Glomerular visceral epithelial cell (primary cell): ENCODE data around the gene TMEM202.
"Not testable (repeated sequence)": the region's sequence is repeated elsewhere in the genome, so short reads cannot be mapped to it uniquely, and the experiment has no call there.

Experiments
- DNase-seq: peaks from one replicate; pipeline ENCODE4 v3.0.0-alpha.2; 2016; ENCODE audit errors: extremely low spot score

The TMEM202 gene, protein sequence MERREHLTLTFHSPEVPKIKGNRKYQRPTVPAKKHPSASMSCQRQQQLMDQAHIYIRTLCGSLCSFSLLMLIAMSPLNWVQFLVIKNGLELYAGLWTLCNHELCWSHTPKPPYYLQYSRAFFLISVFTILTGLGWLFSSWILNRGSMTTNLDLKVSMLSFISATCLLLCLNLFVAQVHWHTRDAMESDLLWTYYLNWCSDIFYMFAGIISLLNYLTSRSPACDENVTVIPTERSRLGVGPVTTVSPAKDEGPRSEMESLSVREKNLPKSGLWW

DNA sequence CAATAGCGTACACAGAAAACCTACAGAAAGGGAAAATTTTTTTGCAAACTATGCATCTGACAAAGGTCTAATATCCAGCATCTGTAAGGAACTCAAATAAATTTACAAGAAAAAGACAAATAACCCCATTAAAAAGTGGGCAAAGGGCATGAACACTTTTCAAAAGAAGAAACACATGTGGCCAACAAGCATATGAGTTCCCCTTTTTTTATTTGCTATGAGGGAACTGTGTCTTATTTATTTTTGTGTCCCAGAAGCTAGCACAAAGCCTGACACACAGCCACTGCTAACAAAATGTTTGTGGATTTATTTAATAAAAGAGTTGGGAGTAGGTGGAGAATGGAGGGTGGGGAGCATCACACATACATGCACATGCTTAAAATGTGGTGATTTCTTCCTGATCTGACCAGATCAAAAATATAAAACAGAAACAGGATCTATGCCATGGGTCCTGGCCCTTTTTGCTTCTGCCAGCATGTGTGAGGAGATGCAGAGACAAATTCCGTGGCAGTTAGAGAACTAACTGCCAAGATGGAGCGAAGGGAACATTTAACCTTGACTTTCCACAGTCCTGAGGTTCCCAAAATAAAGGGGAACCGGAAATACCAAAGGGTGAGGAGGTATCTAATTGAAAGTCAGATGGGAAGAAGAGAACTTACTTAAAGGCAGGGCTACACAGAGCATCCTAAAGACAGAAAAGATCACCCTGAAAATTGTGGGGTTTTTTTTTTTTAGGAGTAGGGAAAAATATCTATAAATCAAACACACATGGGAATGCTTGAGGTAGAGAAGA lies at the start of gene TMEM202:
Gene TMEM202, plus strand, starts transcription at position 510 of the 793 bp plus-strand sequence. Its CDS starts 22 bp downstream, at position 532.
- DNase-seq, result no peak

DNA sequence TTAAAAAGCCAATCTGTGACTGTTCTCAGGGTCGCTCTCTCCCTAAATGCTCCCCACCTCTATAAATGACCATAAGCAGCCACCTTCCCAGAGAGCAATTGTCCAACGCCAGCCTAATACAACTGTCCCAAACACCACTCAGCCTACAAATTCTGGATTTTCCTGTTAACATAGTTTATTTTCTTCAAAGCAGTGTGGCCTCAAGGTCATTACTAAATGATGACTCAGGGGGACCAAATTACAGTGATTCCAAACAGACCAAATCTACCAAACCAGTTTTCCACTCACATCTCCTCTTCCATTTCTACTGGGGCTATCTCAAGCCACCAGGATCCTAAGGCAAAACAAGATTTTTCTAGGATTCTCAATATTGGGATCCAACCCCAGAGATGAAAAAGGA lies 44.8 kb upstream of the TMEM202 start:
- no peak for DNase-seq

DNA sequence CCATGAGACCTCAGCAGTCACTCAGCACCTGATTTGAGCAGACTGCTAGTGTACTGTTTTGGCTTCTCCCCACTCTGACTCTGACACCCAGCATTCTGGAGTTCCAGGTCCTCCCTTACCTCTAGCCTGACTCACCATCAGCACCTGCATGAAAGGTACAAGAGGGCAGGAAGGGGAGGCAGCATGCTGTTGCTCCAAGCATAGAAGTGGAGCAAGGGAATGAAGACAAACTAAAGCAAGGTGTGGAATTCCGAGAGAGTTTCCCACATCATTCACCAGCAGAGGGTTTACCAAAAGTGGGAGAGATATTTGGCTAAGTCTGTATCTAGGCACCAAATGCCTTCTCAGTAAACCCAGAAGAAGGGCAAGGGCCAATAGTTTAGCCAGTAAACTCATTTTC lies 43.6 kb upstream of the TMEM202 start:
- no peak for DNase-seq

DNA sequence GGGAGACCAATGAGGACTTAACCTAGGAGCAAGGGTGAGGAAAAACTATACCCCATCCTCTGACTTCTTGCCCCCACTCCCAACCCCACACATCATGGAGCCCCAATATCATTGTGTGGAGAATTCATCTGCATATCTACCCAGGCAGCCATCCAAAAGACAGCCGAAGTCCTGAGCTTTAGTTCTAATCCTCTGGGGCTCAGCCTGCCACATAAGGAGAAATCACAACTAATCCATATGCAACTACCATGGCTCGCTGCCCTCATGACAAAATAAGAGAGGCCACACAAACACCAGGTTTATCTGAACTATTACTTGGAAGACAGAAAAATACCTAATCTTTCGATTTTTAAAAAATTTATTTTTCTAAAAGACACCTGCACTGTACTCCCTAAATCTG lies 40.0 kb upstream of the TMEM202 start:
- DNase-seq, result no peak

DNA sequence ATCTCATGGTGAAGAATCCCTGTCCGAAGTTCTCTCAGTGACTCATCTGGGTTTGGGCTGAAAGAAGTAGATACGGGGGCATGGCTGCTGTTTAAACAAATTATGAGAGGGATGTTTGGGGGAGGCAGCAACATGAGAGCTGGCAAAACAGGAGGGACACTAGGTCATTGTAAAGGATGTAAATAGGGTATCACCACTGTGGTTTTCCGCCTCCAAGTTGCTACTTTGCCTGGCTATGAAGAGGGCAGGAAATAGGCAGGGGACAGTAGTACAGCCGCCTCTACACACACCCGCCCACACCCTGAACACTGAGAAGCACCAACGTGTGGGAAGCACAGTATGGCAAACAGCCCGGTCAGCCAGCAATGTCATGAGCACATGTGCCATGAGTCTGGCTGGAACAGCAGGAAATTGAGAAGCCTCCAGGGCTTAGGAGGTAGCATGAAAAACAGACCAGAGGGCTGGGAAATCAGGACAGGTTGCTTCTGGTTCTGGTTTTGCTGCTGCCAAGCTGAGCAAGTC lies 39.4 kb upstream of the TMEM202 start:
- DNase-seq, result peak; percentile 7

DNA sequence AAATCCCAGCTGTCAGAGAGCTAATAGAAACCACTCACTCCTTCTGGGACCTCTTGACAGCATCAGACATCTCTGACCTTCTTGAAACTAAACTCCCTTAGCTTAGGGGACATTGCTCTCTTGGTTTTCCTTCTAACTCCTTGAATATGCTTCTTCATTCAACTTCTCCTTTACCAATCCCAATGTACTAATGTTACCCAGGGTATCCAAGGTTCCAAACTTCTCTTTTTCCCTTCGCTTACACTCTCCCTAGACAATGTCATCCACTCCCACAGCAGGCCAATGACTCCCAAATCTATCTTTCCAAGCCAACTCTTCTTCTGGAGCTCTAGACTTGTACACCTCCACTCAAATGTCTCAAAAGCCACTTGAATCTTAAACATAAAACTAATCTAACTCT lies 36.9 kb upstream of the TMEM202 start:
- DNase-seq, result no peak

DNA sequence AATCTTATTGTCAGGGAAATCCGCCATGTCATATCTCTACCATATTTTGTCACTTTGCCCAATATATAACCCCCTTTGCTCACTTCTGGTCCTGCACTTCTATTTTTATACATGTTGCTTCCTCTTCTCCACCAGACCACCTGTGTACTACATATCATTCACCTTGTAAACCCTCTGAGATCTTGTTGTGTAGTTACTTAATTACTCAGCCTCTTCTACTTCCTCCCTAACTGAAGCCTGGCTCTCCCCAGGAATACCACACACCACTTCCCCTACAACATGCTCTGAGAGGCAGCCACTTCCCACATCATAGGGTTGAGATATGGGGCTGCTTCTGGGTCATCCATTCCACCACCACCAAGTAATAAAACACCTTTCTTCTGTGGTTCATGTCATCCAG lies 32.3 kb upstream of the TMEM202 start:
- no peak for DNase-seq

DNA sequence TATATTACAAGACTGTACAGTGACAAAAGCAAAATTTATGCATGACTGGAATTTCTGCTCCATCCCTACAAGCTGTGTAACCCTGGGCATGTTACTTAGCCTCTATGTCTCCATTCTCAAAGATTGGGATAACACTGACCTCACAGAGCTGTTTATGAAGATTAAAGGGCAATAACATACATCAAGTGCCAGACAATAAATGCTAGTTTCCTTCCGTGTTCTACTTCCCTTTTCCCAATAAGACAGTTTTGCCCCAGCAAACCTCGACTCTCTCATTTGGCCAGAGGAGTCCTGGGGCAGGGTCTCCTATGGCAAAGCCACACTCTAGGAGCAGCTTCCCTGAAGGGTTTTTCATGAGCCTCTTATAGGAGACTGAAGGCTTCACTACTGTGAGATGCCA lies 29.8 kb upstream of the TMEM202 start:
- no peak for DNase-seq

DNA sequence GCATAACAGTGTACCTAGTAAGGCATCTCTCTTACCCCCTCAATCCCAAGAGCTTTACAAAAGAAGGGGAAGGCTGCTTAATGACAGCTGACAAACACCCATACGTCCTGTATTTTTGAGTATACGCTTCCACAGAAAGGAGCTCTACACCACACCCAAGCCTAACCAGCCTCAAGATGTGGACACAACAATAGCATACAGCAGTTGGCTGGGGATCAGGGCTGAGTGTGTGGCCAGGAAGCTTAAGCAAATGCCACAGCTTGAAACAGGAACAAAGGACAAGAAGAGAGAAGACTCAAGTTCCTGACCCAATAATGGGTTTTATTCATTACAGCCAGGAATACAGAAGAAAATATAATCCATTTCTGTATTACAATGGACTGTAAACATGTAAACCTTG lies 29.2 kb upstream of the TMEM202 start:
- no peak for DNase-seq

DNA sequence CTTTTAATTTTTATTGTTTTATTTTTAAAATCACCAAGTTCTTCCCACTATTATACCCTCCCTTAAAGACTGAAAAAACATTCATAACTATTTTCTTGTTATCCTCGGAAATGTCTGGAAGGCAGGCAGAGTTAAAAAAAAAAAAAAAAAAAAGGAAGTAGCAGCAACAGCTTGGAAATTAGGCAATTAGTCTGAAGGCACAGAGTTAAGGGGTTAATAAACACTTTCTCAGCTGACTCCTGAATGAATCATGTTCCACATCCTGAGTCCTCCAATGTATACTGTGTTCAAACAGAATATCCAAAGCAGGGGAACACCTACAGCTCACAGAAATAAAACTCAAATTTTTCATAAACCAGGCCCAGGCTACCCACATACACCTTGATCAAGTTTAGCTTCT lies 28.1 kb upstream of the TMEM202 start:
- DNase-seq, result no peak

DNA sequence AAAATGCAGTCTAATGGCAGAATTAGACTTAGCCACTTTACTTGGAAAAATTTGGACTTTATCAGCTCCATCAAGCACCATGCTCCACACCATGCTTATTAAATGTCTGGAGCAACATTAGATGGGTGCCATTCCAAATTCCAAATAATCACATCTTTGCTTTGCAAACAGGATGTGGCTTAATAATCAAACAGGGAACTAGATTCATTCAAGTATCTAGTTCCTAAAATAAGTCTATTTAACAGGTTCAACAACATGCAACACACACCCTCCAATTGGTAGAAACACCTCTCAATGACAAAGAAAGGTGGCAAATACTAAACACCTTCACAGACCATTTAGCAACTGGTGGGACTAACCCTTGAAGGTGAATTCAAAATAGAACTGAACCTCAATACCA lies 25.7 kb upstream of the TMEM202 start:
- no peak for DNase-seq

DNA sequence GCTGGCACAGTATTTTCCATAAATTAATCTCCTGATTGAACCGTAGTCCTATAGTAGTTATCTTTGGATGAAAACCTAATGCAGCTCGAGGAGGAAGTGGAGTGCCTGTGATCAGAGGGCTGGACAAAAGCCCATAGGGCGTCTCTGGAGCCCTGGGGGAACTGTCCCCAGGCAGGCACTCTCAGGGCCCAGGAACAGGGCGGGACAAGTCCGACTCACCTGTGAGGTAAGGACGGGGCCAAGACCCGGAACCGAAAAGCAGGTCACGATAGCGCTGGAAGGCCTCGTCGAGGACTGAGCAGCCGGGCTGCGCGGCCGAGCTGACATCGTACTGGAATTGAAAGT lies 22.6 kb upstream of the TMEM202 start:
- DNase-seq, result no peak

DNA sequence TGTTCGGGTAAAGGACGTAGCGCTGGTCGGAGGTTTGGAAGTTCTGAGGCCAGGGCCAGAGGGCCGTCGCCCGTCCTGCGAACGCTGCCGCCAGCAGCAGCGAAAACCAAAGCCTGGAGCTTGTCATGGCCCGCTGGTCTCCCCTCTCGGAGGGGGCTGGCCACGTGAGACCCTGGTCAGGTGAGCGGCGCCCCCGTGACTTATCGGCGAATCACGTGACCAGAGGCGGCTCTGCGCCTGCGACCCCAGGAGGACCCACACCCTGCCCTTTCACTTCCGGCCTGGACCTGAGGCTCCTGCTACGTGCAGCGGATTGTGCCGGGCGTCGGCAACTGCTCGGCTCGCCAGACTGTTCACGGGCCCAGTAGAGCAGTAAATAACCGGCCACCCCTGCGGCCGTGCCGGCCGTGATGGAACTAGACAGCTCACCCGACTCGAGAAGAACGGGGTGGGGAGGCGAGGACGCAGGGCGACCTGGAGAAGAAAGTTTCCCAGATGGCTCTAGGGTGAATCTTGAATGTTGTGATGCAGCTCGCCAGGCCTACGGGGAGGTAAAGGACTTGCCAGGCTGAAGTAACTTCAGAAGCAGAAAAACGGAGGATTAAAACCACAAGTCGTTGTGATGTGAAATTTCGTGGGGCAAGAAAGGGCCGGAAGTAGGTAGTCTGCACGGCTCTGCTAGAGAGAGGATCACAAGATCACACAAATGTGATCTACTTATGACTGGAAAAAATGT lies 22.1 kb upstream of the TMEM202 start, which contains the start of gene HEXA:
Gene HEXA, minus strand, starts transcription at position 169 of the 736 bp plus-strand sequence. Its CDS starts 42 bp downstream, at position 127.
- peak; percentile 95 for DNase-seq

DNA sequence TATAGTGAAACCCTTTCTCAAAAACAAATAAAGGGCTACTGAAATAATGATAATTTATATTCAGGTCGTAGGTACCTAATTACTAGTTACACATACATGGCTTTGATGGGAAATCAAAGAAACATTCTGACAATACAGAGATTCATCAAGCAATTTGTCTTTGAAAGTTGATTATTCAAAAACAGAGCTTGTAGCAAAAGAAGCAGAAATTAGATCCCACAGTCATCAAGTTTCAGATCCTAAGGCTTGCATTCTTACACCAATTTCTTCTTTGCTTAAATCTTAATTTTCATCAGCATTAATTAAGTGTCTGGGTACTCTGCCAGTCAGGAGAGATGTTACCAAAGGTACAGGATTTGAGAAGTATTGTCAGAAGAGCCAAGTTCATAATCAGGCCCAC lies 20.8 kb upstream of the TMEM202 start:
- no peak for DNase-seq

DNA sequence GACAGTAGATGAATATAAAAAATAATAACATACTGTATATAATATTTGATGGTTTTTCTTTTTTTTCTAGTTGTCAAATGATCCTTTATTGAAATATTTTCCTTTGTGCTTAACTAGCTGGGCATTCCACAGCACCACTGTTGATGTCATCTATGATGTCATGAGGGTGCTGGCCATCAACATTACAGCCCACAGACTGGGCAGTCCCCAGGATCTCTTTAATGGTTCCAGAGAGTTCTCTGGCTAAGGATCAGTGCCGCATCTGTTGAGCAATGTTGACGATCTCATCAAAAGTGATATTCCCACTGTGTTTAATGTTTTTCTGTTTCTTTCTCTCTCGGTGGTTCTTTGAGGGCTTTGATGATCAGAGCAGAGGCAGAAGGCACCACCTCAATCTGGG lies 19.0 kb upstream of the TMEM202 start:
- DNase-seq, result not testable (repeated sequence)

DNA sequence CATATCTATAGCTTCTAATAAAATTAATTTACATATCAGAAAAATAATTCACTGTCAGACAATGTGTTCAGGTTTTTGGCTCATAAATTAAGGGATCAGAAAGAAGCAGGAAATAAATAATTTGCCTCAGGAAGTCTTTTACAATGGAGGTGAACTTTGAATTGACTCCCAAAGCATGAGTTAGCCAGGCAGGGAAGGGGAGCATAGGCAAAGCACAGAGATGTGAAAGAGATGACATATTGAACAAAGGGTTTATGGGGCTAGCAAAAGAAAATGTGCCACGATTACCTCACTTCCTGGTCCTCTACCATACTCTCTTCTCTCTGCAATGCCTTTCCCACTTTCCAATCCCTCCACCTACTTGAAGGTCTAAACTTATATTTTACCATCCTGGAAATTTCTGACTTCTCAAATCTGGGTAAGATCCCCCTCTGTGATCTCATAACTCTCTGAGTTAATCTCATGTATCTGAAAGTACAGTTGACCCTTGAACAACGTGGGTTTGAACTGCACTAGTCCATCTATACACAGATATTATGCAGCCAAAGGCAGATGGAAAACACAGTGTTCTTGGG lies 18.2 kb upstream of the TMEM202 start:
- no peak for DNase-seq

DNA sequence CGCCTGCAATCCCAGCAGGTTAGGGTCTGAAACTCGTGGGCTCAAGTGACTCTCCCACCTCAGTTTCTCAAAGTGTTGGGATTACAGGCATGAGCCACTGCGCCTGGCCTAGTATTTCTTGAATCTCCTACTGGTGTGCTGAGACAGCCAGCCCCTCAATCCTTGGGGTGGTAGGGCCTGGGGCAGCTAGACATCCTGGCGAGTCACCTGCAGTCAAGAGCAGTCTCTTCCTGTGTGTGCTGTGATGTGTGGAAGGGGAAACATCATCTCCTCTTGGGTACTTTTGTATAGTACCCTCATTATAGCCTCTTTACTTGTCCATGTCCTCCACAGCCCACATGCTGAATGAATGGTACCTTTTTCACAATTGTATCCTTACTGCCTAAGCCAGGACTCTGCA lies 17.4 kb upstream of the TMEM202 start:
- DNase-seq, result no peak

DNA sequence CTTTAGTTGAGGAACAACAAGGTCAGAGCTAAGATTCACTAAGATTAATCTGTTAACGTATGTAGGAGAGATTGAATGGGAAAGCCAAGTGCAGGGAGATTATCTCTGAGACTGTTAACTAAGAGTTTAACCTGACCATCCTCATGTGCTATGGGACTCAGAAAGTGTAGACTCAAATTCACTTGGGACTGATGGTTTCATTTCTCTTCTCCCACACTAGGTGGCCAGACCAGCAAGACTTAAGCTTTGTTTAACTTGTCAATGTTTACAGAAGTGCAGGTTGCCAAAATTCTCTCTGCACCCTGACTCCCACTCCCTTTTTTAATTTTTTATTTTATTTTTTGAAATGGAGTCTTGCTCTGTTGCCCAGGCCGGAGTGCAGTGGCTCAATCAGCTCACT lies 16.0 kb upstream of the TMEM202 start:
- no peak for DNase-seq

DNA sequence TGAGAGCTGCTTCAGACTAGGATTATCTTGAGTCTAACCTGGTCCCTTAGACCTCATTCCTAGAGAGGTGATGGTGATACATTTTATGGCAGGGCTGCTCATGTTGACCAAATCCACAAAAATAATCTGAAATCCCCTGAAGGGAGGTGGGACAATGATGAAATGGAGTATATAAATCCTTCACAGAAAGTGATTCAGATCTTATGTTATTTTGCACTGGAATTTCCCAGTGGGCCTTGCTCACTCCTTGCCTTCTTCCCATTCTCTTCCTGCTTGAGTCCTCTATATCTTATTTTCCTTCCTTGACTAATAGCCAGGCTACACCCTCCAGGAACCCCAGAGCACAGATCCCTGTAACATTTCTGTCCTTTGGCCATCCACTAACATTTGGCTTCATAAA lies 10.4 kb upstream of the TMEM202 start:
- DNase-seq, result no peak

DNA sequence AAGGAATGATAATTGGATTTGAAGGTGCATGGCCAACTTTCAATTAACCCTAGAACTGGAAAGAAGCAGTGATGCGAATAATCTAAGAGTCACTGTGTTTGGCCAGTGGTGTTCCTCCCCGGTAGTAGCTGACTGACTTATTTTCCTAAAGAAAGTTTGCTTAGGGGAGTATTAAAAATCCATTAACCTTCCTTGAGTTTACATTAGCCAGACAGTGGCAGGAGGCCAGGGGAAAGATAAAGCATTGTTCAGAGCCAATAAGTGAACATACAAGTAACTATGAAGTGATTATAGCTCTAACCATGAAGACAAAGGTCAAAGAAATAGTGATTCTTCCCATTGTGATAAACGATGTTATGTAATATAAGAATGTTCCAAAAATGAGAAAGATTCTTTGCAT lies 8.9 kb upstream of the TMEM202 start:
- DNase-seq, result no peak

DNA sequence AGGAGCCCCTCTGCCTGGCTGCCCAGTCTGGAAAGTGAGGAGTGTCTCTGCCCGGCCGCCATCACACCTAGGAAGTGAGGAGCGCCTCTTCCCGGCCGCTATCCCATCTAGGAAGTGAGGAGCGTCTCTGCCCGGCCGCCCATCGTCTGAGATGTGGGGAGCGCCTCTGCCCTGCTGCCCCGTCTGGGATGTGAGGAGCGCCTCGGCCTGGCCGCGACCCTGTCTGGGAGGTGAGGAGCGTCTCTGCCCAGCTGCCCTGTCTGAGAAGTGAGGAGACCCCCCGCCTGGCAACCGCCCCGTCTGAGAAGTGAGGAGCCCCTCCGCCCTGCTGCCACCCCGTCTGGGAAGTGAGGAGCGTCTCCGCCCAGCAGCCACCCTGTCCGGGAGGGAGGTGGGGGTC lies 1.8 kb upstream of the TMEM202 start:
- not testable (repeated sequence) for DNase-seq

DNA sequence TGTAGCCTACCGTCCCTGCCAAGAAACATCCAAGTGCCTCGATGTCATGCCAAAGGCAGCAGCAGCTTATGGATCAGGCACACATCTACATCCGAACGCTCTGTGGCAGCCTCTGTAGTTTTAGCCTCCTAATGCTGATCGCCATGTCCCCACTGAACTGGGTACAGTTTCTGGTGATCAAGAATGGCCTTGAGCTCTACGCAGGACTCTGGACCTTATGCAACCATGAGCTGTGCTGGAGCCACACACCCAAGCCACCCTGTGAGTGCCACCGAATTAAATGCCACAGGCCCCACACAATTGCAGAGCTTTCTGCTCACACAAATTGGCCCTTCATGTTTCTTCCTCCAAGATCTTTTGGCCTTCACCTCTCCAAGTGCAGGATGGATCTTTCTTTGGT lies 543 bp downstream of the TMEM202 start:
- DNase-seq, result no peak
